Stimulated activated CD4-positive, alpha-beta T cell treated with anti-CD3 and anti-CD28 coated beads, TNF-alpha, amount 100 ng/mL, for 24 hours (primary cell): Measurements from ENCODE around the gene UGT1A10.
"Not testable (repeated sequence)": the region's sequence is repeated elsewhere in the genome, so short reads cannot be mapped to it uniquely, and the experiment has no call there.

Experiments used
- DNase-seq, 3 experiments: peaks; one replicate each; pipeline ENCODE4 v3.0.0-alpha.2; 2020; ENCODE audit warnings: low read depth in 3 of 3

Gene UGT1A10

DNA sequence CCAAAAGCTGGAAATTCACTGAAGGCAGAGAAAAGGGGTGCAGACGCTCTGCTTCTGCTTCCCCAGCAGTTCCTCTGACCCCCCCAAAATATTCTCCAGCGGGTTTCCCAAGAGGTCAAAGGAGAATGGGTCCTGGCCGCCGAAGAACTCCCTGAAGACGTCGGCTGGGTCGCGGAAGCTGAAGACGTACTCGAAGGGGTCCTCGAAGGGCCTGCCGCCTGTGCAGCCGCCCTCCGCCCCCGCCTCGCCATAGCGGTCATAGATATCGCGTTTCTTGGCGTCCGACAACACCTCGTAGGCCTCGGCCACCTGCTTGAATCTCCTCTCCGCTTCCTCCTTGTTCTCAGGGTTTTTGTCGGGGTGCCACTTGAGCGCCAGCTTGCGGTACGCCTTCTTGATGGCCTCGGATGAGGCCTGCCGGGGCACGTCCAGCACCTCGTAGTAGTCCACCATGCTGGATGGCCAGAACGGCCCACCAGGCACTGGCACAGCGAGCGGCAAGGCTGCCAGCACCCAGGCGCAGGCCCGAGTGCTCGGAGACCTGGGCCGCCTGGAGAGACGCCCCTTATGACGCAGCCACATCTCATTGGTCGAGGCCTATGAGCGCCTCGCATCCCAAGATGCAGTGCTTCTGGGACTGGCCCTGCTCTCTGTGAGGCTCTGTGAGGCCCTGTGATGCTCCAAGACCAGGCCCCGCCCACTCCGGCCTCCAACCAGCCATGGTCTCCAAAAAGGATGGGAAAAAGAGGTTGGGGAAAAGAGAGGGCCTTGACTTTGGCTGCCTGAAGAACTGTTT is 107.4 kb downstream of the UGT1A10 start:
- no peak for DNase-seq

- no peak for DNase-seq
These were observed 109.0 kb downstream of the UGT1A10 start for GRCh38 chr2:233745073-233745755.

GRCh38 chr2:233745838-233746237 is 109.6 kb downstream of the UGT1A10 start:
- not testable (repeated sequence) for DNase-seq

DNA sequence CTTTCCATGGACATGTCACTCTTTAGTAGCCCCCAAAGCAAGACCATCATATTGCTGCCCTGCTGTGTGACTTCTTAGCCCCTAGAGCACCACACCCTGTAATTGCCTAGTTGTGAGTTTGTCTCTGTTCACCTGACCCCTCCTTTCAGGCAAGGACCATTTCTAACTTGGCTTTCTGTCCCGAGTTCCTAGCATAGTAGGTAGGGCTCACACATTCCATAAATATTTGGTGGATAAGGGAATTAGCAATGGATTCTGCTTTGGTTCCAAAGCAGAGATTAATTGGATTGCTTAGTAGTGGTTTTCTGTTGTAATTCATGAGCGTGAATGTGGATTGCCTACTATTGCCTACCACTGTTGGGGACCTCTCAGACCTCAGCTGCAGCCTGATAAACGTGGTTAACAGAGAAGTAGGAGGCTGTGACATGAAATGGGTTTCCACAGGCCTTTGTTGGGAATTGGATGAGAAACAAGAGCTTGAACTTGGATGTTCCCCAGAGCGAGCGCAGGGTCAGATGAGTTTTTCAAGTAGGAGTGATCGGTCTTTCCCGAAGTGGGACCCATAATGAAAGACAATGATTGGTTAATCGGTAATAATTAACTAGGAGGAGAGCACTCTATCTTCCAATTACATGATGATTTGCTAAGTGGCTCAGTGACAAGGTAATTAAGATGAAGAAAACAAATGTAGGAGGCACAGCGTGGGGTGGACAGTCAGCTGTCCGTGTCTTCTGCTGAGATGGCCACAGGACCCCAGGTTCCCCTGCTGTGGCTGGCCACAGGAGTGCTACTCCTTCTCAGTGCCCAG is 110.4 kb downstream of the UGT1A10 start:
- DNase-seq, result no peak

GRCh38 chr2:233747283-233747544 is 111.0 kb downstream of the UGT1A10 start:
- no peak for DNase-seq

DNA sequence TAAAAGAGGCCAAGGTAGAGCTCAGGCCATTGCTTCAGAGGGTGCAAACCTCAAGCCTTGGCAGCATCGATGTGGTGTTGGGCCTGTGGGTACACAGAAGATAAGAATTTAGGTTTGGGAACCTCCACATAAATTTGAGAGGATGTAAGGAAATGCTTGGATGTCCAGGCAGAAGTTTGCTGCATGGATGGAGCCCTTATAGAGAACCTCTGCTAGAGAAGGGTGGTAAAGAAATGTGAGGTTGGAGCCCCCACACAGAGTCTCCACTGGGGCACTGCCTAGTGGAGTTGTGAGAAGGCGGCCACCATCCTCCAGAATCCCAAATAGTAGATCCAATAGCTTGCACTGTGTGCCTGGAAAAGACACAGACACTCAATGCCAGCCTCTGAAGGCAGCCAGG is 114.4 kb downstream of the UGT1A10 start:
- DNase-seq, result not testable (repeated sequence)

DNA sequence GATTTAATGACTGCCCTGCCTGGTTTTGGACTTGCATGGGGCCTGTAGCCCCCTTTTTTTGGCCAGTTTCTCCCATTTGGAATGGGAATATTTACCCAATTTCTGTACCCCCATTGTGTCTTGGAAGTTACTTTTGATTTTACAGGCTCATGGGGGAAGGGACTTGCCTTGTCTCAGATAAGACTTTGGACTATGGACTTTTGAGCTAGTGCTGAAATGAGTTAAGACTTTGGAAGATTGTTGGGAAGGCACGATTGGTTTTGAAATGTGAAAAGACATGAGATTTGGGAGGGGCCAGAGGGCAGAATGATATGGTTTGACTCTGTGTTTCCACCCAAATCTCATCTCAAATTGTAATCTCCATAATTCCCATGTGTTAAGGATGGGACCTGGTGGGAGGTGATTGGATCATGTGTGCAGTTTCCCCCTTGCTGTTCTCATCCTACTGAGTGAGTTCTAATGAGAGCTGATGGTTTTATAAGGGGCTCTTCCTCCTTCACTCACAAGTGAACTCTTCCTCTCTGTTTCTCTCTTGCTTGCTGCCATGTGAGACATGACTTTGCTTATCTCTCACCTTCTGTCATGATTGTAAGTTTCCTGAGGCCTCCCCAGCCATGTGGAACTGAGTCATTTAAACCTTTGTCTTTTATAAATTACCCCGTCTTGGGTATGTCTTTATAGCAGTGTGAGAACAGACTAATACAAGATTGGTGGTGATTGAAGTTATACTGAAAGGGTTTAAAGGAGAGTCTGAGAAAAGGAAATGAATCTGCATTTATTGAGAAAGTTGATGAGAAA is 115.2 kb downstream of the UGT1A10 start:
- not testable (repeated sequence) for DNase-seq

GRCh38 chr2:233754872-233755611 is 118.8 kb downstream of the UGT1A10 start:
- no peak for DNase-seq

- no peak for DNase-seq
These were observed 120.3 kb downstream of the UGT1A10 start for GRCh38 chr2:233756429-233757081.

DNA sequence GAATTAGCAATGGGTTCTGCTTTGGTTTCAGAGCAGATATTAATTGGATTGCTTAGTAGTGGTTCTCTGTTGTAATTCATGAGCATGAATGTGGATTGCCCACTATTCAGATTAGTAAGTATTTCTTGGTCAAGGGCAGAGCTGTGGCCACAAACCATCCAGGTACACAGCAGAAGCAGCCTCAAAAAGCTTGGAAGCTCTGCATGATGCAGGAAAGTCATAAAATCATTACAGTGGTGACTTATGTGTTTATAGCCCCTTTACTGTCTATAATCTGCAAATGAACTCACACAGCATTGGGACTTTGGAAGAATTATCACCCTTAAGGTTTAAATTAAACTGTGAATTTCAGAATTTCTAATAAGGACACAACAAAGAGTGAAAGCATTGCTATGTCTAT is 121.9 kb downstream of the UGT1A10 start:
- DNase-seq, result no peak

- no peak for DNase-seq
These were observed 122.6 kb downstream of the UGT1A10 start for GRCh38 chr2:233758849-233759248.

- DNase-seq, result no peak
These were observed 123.8 kb downstream of the UGT1A10 start, which contains the start of gene UGT1A1 for GRCh38 chr2:233760043-233760442. UGT1A1 (plus strand) TSS chr2:233760270; CDS start chr2:233760288, 18 bp downstream.

DNA sequence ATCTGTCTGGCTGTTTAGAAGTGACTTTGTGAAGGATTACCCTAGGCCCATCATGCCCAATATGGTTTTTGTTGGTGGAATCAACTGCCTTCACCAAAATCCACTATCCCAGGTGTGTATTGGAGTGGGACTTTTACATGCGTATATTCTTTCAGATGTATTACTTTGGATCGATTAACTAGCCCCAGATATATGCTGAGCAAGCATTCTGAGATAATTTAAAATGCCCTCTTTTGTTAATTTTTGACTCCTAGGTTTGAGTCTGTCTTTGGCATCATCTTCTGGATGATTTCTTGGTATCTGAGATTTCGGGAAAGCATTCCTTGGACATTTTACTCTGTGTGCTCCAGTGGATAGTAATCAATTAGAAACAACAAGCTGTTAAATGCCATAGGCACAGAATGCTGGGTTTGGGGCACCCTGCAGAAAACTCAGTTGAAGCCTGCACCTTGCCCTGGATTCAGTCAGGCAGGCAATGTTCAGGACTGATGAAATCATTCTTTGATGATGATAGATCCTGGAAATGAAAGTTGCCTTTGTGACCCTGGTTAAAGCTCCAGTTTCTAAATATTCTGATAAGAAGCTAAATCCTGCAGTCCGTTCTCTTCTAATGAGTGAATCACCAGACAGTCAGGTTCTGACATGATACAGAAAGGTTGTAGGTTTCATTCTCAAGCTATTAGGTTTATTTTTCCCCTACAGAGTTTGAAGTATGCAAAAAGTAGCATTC is 125.0 kb downstream of the UGT1A10 start:
- no peak for DNase-seq

GRCh38 chr2:233764264-233764663 is 128.0 kb downstream of the UGT1A10 start:
- no peak for DNase-seq

DNA sequence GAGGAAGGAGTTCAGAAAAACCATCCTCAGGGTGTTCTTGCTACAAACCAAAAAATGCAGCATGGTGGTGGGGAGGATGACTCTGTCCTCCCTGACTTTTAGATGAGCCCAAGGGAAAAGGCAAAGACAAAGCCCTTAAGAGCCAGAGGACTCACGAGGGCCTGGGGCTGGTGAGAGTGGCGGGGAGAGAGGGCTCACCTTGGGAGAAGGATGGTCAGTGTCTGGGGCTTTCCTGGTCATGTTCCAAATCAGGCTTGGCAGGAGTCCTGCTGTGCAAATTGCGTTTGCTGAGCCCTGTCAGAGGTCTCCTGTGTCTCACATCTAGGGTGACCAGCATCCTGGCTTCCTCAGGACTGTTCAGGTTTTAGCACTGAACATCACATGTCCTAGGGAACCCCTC is 128.5 kb downstream of the UGT1A10 start:
- no peak for DNase-seq

DNA sequence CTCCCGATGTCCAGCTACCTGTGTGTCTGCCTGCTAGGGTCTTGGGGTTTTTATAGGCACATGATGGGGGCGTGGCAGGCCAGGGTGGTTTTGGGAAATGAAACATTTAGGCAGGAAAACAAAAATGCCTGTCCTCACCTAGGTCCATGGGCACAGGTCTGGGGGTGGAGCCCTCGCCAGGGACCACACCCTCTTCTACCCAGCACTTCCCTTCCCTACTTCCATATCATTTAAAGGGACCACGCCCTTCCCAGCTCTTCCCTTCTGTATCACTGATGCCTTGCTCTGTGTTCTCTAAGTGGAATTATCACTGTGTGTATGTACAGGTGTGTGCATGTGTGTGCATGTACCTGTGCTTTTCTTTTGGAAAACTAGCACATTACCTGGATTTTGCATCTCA is 130.2 kb downstream of the UGT1A10 start:
- no peak for DNase-seq

- DNase-seq, result no peak
These were observed 131.8 kb downstream of the UGT1A10 start for GRCh38 chr2:233768076-233768475.

GRCh38 chr2:233769260-233769659 is 133.0 kb downstream of the UGT1A10 start:
- no peak for DNase-seq

- no peak for DNase-seq
These were observed 135.9 kb downstream of the UGT1A10 start for GRCh38 chr2:233772153-233772552.

DNA sequence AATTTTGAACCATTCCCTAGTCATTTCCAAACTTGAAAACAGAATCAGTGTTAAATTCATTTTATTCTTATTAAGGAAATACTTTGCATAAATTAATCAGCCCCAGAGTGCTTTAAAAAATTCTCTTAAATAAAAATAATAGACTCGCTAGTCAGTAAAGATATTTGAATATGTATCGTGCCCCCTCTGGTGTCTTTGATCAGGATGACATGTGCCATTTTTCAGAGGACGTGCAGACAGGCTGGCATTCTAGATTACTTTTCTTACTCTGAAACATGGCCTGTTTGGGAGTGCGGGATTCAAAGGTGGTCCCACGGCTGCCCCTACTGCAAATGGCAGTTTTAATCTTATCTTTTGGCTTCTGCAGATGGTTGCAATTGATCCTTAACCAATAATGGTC is 136.3 kb downstream of the UGT1A10 start:
- no peak for DNase-seq
